GM21576 (cell line): ENCODE results near the gene TTC28.
"Not testable (repeated sequence)": the region's sequence is repeated elsewhere in the genome, so short reads cannot be mapped to it uniquely, and the experiment has no call there.

Experiments used
- ATAC-seq: cut with Tn5 transposase; IDR thresholded peaks from one replicate; pipeline ENCODE4 v1.9.1; 2021; ENCODE audit warnings: mild to moderate bottlenecking, moderate library complexity; ENCODE audit not compliant: unreplicated experiment

The TTC28 gene

GRCh38 chr22:28678778-28679610, 646 bp downstream of the TTC28 start:
- ATAC-seq: not testable (repeated sequence)

DNA sequence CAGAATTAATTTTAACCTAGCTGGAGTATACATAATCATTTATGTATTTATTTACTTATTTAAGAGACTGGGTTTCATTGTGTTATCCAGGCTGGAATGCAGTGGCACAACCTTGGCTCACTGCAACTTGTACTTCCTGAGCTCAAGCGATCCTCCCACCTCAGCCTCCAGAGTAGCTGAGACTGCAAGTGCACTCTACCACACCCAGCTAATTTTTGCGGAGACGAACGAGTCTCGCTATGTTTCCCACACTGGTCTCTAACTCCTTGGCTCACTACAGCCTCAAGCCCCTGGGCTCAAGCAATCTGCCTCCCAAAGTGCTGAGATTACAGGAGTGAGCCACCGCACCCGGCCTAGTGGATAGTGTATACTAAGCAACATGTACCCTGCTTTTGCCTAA, 1.5 kb downstream of the TTC28 start:
- not testable (repeated sequence) for ATAC-seq

DNA sequence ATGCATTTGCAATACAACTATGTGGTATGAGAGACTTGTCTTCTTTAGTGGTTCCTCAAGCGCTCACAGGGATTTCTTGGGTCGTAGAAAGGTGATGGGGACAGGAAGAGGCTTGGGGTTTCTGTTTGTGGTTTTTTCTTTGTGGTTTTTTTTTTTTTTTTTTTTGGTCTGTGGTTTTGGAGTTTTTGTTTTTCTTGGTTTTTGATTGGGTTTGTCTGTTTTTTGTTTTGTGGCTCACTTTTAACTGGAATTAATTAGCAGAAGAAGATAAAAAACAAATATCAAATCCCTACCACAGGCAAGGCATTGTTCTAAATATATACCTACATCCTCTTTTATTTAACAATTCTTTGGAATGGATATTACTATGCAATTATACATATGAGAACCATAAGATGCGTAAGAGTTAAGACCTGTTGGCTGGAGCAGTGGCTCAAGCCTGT, 5.5 kb downstream of the TTC28 start:
- peak; percentile 58 for ATAC-seq

DNA sequence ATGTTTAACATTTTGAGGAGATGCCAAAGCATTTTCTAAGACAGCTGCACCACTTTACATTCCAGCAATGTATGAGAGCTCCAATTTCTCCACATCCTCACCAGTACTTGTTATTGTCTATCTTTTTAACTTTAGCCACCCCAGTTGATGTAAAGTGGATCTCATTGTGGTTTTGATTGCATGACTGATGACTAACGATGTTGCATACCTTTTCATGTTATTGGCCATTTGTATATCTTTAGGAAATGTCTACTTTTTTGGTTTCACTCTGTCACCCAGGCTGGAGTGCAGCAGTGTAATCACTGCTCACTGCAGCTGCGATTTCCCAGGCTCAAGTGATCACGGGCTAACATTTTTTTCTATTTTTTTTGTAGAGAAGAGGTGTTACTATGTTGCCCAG, 8.9 kb downstream of the TTC28 start:
- ATAC-seq: no peak

- no peak for ATAC-seq
These were observed 9.5 kb downstream of the TTC28 start for GRCh38 chr22:28670161-28670560.

- no peak for ATAC-seq
These were observed 10.3 kb downstream of the TTC28 start for GRCh38 chr22:28669387-28669786.

- ATAC-seq: not testable (repeated sequence)
These were observed 16.1 kb downstream of the TTC28 start for GRCh38 chr22:28663569-28663942.

DNA sequence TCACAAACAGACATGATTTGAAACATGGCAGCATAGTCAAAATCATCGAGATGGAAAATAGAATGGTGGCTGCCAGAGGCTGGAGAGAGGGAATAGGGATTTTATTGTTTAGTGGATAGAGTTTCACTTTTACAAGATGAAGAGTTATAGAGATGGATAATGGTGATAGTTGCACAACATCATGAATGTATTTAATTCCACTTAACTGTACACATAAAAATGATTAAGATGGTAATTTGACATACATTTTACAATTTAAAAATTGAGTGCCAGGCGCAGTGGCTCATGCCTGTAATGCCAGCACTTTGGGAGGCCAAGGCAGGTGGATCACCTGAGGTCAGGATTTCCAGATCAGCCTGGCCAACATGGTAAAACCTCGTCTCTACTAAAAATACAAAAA, 21.2 kb downstream of the TTC28 start:
- ATAC-seq: no peak

- no peak for ATAC-seq
These were observed 23.5 kb downstream of the TTC28 start for GRCh38 chr22:28656181-28656580.

DNA sequence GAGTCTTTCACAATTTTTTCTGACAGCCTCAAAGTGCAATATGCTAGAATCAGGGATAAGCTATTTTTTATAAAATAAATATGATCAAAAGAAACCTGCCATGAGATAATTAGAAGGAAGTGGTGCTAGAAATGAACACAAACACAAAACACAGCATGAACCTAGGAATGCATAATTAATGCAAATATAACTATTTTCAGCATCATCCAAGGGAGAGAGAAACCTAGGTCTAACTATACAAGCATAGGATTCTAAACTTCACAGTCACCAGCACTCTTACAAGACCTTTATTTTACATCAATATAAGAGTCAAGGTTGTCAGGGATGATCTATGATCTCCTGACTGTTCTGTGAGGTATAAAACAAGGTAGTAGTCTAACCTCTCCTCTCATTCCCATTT, 29.2 kb downstream of the TTC28 start:
- ATAC-seq: no peak

GRCh38 chr22:28648792-28649191, 30.8 kb downstream of the TTC28 start:
- ATAC-seq: no peak

- no peak for ATAC-seq
These were observed 32.4 kb downstream of the TTC28 start for GRCh38 chr22:28647216-28647615.

- no peak for ATAC-seq
These were observed 40.3 kb downstream of the TTC28 start for GRCh38 chr22:28639321-28639720.

- ATAC-seq: no peak
These were observed 42.4 kb downstream of the TTC28 start for GRCh38 chr22:28637225-28637624.

DNA sequence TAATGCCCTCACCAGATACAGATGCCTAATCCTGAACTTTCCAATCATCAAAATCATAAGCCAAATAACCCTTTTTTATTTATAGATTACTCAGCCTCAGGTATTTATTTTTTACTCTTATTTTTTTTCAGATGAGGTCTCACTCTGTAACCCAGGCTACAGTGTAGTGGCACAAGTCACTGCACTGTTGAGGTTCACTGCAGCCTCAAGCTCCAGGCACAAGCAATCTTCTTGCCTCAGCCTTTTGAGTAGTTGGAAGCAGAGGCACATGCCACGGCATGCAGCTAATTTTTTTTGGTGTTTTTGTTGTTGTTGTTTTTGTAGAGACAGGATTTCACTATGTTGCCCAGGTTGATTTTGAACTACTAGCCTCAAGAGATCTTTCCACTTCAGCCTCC, 49.5 kb downstream of the TTC28 start:
- ATAC-seq: no peak

DNA sequence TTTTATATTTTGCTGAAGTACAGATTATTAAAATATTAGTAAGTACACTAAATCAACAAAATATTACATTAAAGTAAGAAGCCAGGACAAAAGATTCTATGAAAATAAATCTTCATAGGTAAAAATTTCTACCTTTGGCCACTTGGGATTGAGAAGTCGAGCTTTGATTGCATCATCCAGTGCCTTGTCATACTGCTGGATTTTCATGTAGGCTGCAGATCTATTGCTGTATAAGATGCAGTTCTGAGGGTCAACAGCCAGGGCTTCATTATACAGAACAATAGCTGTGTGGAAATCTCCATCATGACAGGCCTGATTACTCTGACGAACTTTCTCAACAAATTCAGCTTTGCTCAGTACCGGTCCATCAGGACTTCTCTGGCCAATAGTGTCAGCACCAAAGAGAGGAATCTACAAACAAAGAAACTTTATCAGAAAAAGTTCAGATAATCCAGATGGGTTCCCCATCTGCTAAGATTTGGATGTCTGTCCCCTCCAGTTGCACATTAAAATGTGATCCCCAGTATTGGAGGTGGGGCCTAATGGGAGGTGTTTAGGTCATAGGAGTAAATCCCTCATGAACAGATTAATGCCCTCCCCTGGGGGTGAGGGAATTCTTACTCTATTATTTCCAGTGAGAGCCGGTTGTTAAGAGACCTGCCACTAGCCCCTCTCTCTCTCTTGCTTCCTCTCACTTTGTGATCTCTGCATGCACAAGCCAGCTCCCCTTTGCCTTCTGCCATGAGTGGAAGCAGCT, 50.0 kb downstream of the TTC28 start:
- ATAC-seq: no peak

- no peak for ATAC-seq
These were observed 50.9 kb downstream of the TTC28 start for GRCh38 chr22:28628766-28629165.

GRCh38 chr22:28627791-28628190, 51.8 kb downstream of the TTC28 start:
- no peak for ATAC-seq

GRCh38 chr22:28620244-28620922, 59.3 kb downstream of the TTC28 start:
- no peak for ATAC-seq

DNA sequence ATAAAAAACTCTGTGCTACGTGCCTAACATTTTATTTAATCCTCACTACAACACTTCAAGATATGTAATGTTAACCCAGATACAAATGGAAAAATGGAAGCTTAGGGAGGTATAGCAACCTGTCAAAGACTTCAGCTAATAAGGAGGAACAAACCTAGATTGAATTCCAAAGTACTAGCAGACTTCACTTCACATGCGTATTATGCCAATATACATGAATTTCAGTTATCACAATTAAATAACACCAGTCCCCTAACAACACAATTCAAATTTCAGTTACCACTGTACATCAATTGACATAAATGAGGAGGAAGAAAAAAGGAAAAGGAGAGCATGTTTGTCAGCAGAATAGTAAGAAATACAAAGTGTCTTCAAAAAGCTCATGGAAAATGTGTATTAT, 60.4 kb downstream of the TTC28 start:
- ATAC-seq: no peak

GRCh38 chr22:28615423-28615822, 64.2 kb downstream of the TTC28 start:
- ATAC-seq: not testable (repeated sequence)

- ATAC-seq: no peak
These were observed 69.7 kb downstream of the TTC28 start for GRCh38 chr22:28609921-28610320.
